Measurements from ENCODE around the gene DOP1B. TPM values are rescaled to one million over a fixed set of nuclear protein-coding genes. Genes with fewer than 3 reads are reported as not detected.
"Not testable (repeated sequence)": the region's sequence is repeated elsewhere in the genome, so short reads cannot be mapped to it uniquely, and the experiment has no call there.

DOP1B gene
- total RNA-seq, 1 experiment from 2014 or later, result 7.4 TPM

- no peak for DNase-seq (ENCODE audit: extremely low read depth, low read depth)
Measured at GRCh38 chr21:36199021-36199420, 42.4 kb downstream of the DOP1B start.

DNA sequence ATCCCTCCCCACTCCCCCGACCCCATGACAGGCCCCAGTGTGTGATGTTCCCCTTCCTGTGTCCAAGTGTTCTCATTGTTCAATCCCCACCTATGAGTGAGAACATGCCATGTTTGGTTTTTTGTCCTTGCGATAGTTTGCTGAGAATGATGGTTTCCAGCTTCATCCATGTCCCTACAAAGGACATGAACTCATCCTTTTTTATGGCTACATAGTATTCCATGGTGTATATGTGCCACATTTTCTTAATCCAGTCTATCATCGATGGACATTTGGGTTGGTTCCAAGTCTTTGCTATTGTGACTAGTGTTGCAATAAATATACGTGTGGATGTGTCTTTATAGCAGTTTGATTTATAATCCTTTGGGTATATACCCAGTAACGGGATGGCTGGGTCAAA lies 43.0 kb downstream of the DOP1B start:
- not testable (repeated sequence) for DNase-seq (ENCODE audit: extremely low read depth, low read depth)

- DNase-seq (ENCODE audit: extremely low read depth, low read depth), result no peak
Measured at GRCh38 chr21:36200081-36200561, 43.5 kb downstream of the DOP1B start.

DNA sequence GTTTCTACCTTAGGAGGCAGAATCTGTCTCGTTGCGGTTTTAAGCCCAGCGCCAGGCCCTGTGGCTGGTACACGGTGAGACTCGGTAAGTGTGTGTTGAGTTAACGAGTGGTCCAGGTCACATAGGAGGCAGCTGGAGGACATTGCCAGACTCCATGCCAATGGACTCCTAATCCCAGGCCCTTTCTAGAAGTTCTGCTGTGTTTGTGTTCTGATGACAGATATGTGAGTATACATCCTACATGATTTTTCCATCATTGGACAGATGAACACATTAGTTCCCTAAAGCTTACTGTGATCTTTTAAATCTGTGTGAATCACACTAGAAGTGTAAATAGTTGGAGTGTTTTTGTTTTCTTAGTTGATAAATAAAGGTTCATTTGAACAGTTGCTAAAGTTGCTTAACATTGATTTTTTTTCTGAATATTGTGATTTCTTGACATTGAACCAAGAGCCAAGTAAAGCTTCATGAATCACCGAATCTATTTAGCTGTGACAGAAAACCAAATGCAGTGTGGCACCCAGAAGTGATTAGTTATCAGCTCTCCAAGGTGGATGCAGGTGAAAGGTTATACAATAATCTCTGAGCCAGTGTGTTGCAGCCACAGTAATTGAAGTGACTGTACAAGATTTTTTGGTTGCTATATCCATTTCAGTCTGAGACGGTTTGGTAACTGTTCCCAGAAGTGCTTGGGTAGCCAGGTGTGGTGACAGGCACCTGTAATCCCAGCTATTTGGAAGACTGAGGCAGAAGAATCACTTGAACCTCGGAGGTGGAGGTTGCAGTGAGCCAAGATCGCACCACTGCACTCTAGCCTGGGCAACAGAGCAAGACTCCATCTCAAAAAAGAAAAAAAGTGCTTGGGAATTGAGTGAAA lies 46.3 kb downstream of the DOP1B start:
- no peak for DNase-seq (ENCODE audit: extremely low read depth, low read depth)

DNA sequence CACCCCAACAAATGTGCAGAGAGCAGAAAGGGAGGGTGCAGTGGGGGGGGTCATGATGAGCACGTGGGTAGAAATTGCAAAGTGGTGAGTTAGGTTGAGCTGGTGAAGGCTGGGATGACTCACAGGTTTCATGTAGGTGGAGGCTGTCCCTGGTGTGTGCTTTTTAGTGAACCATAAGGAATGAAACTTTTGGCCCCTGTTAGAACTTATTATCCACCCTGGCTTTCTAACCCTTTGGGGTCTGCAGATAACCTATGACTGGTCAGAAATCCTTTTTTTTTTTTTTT lies 46.9 kb downstream of the DOP1B start:
- DNase-seq (ENCODE audit: extremely low read depth, low read depth), result peak; percentile 31

DNA sequence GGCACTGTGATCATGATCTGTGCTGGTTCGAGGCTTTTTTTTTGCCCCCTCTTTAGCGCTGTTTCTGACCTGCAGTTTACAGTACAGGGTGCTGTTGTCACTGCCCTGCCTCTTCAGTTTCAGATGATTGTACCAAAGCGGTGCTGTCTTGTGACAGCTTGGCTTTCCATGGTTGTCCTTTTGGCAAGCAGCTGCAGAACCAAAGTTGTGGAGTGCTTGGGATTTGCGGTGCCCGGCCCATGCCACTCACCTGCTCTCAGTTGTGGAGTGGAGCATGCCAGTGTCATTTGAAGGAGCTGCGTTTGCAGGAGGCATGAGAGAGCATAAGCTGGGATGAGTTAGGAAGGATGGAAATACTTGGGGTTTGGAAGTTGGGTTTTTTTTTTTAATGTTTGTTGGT lies 48.4 kb downstream of the DOP1B start:
- DNase-seq (ENCODE audit: extremely low read depth, low read depth), result no peak

- no peak for DNase-seq (ENCODE audit: extremely low read depth, low read depth)
Measured at GRCh38 chr21:36205962-36206361, 49.3 kb downstream of the DOP1B start.

Other genes with a start within 250 kb of the DOP1B start
- 12.6 and 13.1 TPM in 2 replicates for gene SETD4, start 96.3 kb upstream of the DOP1B start, total RNA-seq (2014; rRNA removed; shearing (Covaris generic))
- 140 and 176 TPM in 2 replicates for gene CBR1, start 86.8 kb upstream of the DOP1B start, total RNA-seq (2014; rRNA removed; shearing (Covaris generic))
- 9.5 and 11.2 TPM in 2 replicates for gene CBR3, start 21.7 kb upstream of the DOP1B start, total RNA-seq (2014; rRNA removed; shearing (Covaris generic))
- gene MORC3, start 163.4 kb downstream of the DOP1B start, total RNA-seq (2014; rRNA removed; shearing (Covaris generic)), result 21.5 and 22.1 TPM in 2 replicates
- gene CHAF1B, start 228.6 kb downstream of the DOP1B start, total RNA-seq (2014; rRNA removed; shearing (Covaris generic)), result 7.9 TPM in 2 replicates